ENCODE results near the gene C19orf25.
A peak's percentile ranks its signal among the peaks of the same experiment; 100 is the strongest.
"Not testable (repeated sequence)": the region's sequence is repeated elsewhere in the genome, so short reads cannot be mapped to it uniquely, and the experiment has no call there.

The C19orf25 gene

DNA sequence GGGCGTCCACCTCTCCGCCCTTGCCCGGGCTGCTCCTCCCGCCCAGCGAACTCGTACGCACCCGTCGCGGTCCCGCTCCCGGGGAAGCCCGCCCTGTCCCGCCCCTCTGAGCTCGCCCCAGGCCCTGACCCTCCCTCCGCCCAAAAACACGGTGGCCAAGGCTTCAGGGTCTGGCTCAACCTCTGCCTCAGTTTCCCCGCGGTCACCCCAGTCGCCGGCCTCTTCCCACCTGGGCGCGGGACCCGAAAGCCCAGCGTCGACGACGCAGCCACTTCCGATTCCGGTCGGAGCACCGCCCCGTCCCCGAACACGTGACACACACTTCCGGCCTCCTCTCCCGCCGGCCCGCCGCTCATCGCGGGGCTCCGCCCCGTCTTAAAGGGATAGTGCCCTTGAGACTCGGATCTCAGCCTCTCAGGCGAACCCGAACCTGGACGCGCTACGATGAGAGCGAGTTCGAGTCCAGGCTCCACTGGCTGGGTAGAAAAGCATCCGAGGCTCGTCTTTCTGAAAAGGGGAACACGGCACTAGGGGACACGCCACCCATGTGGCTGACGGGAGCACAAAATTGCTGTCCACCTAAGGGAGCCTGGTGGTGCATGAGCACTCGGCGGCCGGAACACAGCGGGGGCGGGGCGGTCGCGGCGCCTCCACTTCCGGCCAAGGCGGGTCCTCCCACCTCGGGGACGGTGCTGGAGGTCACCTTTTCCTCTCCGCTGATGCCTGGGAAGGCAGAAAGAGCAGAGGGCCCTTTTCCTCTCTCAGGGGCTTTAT is at the start of gene C19orf25:
C19orf25 (minus strand) TSS at position 282 of the 774 bp plus-strand sequence. CDS start 312 bp downstream, outside the sequence.
- peak; percentile 82 for DNase-seq (ENCODE audit: low read depth in 2 of 2)

DNA sequence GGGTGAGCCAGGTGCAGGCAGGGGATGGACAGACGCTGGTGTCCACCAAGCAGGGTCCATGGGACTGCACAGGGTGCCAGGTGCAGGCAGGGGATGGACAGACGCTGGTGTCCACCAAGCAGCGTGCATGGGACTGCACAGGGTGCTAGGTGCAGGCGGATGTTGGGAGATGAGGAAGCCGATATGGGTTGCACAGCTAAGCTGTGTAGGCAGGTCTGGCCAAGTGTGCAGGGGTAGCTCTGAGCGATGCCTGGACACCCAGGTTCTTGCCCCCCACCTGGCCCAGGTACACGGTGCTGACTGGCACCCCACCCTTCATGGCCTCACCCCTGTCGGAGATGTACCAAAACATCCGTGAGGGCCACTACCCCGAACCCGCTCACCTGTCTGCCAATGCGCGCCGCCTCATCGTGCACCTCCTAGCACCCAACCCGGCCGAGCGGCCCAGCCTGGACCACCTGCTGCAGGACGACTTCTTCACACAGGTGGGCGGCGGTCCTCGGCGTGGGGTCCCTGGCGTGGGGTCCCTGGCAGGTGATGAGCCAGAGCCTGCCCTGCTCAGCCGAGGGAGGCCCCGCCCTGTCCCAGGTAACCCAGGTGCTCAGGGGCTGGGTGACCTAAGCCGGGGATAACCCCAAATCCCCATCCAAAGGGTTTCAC is 48.8 kb upstream of the C19orf25 start:
- no peak for DNase-seq (ENCODE audit: low read depth in 2 of 2)

DNA sequence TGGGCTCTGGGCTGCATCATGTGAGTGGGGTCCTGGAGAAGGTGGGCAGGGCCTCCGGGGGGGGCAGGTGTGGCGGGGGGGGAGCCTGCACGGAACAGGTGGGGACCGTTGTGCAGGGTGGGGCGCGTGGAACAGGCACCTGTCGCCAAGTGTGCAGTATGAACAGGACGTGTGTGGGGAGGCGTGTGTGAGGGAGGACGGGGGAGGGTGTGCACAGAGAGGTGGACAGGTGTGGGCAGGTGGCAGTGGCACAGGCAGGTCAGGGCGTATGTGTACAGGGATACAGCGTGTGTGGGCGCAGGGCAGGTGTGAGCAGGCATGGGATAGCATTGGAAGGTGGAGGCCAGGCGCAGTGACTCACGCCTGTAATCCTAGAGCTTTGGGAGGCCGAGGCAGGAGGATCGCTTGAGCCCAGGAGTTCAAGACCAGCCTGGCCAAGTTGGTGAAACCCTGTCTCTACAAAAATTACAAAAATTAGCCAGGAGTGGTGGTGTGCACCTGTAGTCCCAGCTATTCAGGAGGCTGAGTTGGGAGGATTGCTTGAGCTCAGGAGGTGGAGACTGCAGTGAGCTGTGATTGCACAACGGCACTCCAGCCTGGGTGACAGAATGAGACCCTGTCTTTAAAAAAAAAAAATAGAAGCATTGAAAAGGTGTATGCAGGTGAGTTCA is 48.1 kb upstream of the C19orf25 start:
- DNase-seq (ENCODE audit: low read depth in 2 of 2) = no peak

- DNase-seq (ENCODE audit: low read depth in 2 of 2) = no peak
Measured at GRCh38 chr19:1526066-1526778, 47.2 kb upstream of the C19orf25 start.

DNA sequence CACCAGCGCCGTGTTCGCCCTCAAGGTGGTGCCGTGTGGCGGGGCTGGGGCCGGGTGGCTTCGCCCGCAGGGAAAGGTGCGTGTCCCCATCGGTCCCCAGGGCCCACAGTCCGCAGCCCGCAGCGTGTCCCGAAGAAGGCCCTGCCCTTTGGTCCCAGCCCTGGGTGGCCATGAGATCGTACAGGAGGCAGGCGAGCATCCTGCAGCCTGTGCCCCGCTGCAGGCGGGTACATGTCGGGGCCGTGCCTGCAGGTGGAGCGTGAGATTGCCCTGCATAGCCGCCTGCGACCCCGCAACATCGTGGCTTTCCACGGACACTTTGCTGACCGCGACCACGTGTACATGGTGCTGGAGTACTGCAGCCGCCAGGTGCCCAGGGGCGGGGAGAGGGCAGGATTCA is 46.3 kb upstream of the C19orf25 start:
- DNase-seq (ENCODE audit: low read depth in 2 of 2) = no peak

- no peak for DNase-seq (ENCODE audit: low read depth in 2 of 2)
Measured at GRCh38 chr19:1524972-1525325, 45.9 kb upstream of the C19orf25 start.

GRCh38 chr19:1524287-1524971 is 45.4 kb upstream of the C19orf25 start:
- no peak for DNase-seq (ENCODE audit: low read depth in 2 of 2)

GRCh38 chr19:1523412-1524286 is 44.6 kb upstream of the C19orf25 start, which contains the start of gene PLK5:
Gene PLK5, plus strand, starts transcription at chr19:1524077. Its CDS starts 2,920 bp downstream, at chr19:1526997.
- no peak for DNase-seq (ENCODE audit: low read depth in 2 of 2)

DNA sequence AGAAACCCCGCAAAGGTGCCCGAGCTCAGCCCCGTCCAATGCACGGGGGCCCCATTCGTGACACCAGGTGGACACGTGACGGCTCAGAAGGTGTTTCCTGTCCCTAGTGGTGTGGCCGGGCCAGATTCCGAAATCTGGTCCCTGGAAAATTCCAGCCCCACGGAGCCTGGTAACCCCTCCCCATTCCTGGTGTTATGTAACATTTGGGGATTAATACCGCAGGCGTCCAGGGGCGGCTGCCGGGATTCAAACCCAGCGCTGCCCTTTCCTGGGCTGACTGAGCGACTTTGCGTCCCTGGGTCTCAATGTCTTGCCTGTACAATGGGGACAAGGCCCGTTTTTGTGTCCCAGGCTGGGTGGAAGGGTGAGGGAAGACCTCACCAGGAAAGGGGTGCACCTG is 43.8 kb upstream of the C19orf25 start:
- no peak for DNase-seq (ENCODE audit: low read depth in 2 of 2)

DNA sequence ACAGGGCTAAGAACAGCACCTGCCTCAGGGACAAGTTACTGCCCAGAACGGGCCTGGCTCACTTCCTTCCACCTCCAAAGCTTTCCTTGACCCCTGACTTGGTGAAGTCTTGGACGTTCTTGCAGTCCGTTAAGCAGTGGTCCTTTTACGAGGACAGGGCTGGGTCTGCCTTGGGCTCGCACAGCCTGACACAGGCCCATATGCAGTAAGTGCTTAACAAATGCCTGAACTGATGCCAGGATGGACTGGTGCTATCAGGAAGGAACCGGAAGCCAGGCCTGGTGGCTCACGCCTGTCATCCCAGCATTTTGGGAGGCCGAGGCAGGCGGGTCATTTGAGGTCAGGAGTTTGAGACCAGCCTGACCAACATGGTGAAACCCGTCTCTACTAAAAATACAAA is 43.0 kb upstream of the C19orf25 start:
- no peak for DNase-seq (ENCODE audit: low read depth in 2 of 2)

DNA sequence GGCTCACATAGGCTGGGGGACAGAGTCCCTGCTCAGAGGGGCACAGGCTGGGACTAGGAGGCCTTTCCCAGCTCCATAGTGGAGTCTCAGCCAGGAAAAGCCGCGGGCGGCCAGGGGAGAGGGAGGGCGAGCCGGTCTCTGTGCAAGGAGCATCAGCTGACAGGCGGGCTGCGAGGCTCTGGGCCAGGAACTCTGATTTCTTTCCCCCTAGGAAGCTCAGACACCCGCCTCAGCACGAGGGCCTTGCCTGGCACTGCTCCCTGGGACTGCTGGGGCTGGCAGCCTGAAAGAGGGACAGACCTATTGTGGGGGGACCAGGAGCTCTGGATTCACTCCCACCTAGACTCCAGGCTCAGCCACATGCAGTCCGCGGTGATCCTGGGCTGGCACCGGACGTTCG is 42.6 kb upstream of the C19orf25 start:
- DNase-seq (ENCODE audit: low read depth in 2 of 2) = no peak

- DNase-seq (ENCODE audit: low read depth in 2 of 2) = no peak
Measured at GRCh38 chr19:1520203-1520780, 41.3 kb upstream of the C19orf25 start.

DNA sequence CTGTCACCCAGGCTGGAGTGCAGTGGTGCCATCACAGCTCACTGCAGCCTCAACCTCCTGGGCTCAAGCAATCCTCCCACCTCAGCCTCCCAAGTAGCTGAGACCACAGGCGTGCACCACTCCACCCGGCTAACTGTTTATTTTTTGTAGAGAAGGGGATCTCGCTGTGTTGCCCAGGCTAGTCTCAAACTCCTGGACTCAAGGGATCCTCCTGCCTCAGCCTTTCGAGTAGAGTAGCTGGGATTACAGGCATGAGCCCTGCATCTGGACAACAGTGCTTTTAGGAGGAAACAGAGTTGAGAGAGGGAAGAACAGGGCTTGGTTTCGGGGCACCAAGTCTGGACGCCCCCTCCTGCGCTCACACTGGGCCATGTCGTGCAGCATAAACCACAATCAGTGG is 40.8 kb upstream of the C19orf25 start:
- not testable (repeated sequence) for DNase-seq (ENCODE audit: low read depth in 2 of 2)

DNA sequence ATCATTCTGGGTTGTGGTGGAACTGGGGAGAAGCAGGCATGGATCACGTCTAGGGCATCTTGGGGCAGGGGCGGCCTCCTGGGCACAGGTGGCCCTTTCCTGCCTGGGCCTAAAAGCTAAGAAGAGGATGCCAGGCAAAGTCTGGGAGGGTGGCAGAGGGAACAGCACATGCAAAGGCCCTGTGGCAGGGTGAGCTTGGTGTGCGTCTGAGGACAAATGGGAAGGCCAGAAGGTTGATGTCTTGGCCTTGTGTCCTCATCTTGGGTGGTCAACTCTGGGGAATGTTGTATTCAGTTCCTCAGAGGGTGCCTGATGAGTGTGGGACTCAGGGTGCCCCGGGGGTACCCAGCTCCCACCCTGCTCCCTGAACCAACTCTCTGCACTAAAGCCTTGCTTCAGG is 39.5 kb upstream of the C19orf25 start:
- no peak for DNase-seq (ENCODE audit: low read depth in 2 of 2)

GRCh38 chr19:1516395-1516753 is 37.4 kb upstream of the C19orf25 start:
- no peak for DNase-seq (ENCODE audit: low read depth in 2 of 2)

GRCh38 chr19:1514986-1515721 is 36.1 kb upstream of the C19orf25 start:
- no peak for DNase-seq (ENCODE audit: low read depth in 2 of 2)

- no peak for DNase-seq (ENCODE audit: low read depth in 2 of 2)
Measured at GRCh38 chr19:1514295-1514661, 35.3 kb upstream of the C19orf25 start.

DNA sequence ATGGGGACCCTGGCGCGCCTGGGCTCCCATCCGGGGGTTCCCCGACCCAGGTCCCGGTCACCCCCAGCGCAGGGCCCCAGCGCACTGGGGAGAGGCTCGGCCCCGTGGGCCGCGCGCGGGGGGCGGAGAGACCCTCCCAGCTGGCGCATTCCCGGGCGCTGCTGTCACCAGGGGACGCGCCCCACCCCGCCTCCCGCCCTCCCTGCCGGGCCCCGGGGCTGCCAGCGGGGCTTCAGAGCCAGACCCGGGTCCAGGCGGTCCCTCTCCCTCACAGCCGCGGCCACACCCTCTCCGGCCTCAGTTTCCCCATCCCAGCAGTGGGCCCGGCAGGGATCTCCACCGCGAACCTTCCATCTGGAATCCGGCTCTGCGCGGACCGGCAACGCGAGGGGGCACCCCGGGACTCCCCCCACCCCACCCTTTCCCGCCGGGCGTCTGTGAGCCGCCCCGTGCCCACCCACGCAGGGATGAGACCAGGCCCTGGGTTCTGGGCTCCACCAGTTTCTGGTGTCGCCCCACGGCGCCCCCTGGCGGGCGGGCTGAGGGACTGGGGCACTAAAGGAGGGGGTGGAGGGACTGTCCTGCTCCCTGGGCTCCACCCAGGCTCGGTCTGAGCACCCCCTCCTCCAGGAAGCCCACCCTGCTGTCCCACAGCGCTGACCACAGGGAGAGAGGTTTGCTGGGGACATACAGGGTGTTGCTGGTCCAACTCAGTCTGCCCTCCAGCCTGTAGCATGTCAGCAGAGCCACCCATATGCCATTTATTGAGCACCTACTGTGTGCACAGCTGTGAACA is 34.7 kb upstream of the C19orf25 start:
- DNase-seq (ENCODE audit: low read depth in 2 of 2) = peak; percentile 19 to 48

Measured in stimulated activated CD8-positive, alpha-beta memory T cell treated with anti-CD3 and anti-CD28 coated beads, Interleukin-7, amount 100 ng/mL, for 1 hour (primary cell).